PC-3 (cell line): Measurements from ENCODE around the gene MSI2. TPM values are rescaled to one million over a fixed set of nuclear protein-coding genes. Genes with fewer than 3 reads are reported as not detected.

Experiments
- ATAC-seq: fragments of 200-7000 bp; cut with Tn5 transposase; 2 replicates; pipeline ENCODE4 v1.9.1; 2020; ENCODE audit warnings: mild to moderate bottlenecking, moderate library complexity
- BruUV-seq: library from RNA; stranded (reverse); fragments of 400-500 nt; replicated peaks from 2 replicates; lab custom pipeline; 2021; lab: Mats Ljungman, UMichigan
- CTCF ChIA-PET: fragments of 300-600 bp; sonication (Branson Sonifier 250); formaldehyde crosslinking; loops from one replicate; lab custom pipeline; 2022; ENCODE audit warnings: antibody characterized with exemption; lab: Charles Lee
- POLR2A ChIA-PET: fragments of 300-600 bp; sonication (Branson Sonifier 250); formaldehyde crosslinking; loops from one replicate; lab custom pipeline; 2022; ENCODE audit warnings: antibody characterized with exemption; ENCODE audit not compliant: unreplicated experiment; lab: Charles Lee
- DNase-seq: peaks from one replicate; pipeline ENCODE4 v3.0.0-alpha.2; 2015
- H2AFZ ChIP-seq: fragments of 300-600 bp; sonication (generic); 2 replicates; pipeline ENCODE4 v1.6.0; 2016; ENCODE audit warnings: antibody characterized with exemption, low read length
- H3F3A ChIP-seq: fragments of 300-600 bp; sonication (generic); one replicate; pipeline ENCODE4 v1.6.0; 2017; ENCODE audit warnings: antibody characterized with exemption, low read length, control low read depth, mild to moderate bottlenecking; ENCODE audit not compliant: unreplicated experiment
- H3K27ac ChIP-seq: fragments of 300-600 bp; sonication (generic); 2 replicates; pipeline ENCODE4 v1.5.1; 2016; ENCODE audit warnings: mild to moderate bottlenecking, low read length
- H3K27me3 ChIP-seq: fragments of 300-600 bp; sonication (generic); 2 replicates; pipeline ENCODE4 v1.6.1; 2016; ENCODE audit warnings: low read length, mixed read lengths
- H3K36me3 ChIP-seq: fragments of 300-600 bp; sonication (generic); 2 replicates; pipeline ENCODE4 v1.6.1; 2016; ENCODE audit warnings: low read depth, mixed run types, low read length, mixed read lengths
- H3K4me1 ChIP-seq: fragments of 300-600 bp; sonication (generic); 2 replicates; pipeline ENCODE4 v1.5.1; 2016; ENCODE audit warnings: low read length; ENCODE audit not compliant: insufficient read depth
- H3K4me2 ChIP-seq: fragments of 300-600 bp; sonication (generic); 2 replicates; pipeline ENCODE4 v1.6.0; 2016; ENCODE audit warnings: low read length
- H3K4me3 ChIP-seq: fragments of 300-600 bp; sonication (generic); 2 replicates; pipeline ENCODE4 v1.5.1; 2016; ENCODE audit warnings: mild to moderate bottlenecking, low read length, mixed read lengths
- H3K79me2 ChIP-seq: fragments of 300-600 bp; sonication (generic); 2 replicates; pipeline ENCODE4 v1.6.1; 2017; ENCODE audit warnings: low read length, mixed read lengths
- H3K9ac ChIP-seq: fragments of 300-600 bp; sonication (generic); 2 replicates; pipeline ENCODE4 v1.6.0; 2016; ENCODE audit warnings: mild to moderate bottlenecking, low read length
- H3K9me2 ChIP-seq: fragments of 300-600 bp; sonication (generic); replicated peaks from 2 replicates; pipeline ENCODE4 v1.6.1; 2016; ENCODE audit warnings: mixed run types, low read length, mixed read lengths
- H3K9me3 ChIP-seq: fragments of 300-600 bp; sonication (generic); 2 replicates; pipeline ENCODE4 v1.6.1; 2016; ENCODE audit warnings: low read length, mixed read lengths
- H4K20me1 ChIP-seq: fragments of 300-600 bp; sonication (generic); 2 replicates; pipeline ENCODE4 v1.6.1; 2016; ENCODE audit warnings: low read length, mixed read lengths
- CTCF ChIP-seq: fragments of 300-600 bp; sonication (generic); conservative IDR thresholded peaks from 2 replicates; pipeline ENCODE4 v1.5.1; 2017; ENCODE audit warnings: antibody characterized with exemption, low read depth, mild to moderate bottlenecking, low read length
- EZH2 ChIP-seq: fragments of 300-600 bp; sonication (generic); IDR thresholded peaks from one replicate; pipeline ENCODE4 v1.6.1; 2017; ENCODE audit warnings: antibody characterized with exemption, mild to moderate bottlenecking, low read length; ENCODE audit not compliant: unreplicated experiment
- EZH2phosphoT487 ChIP-seq: fragments of 300-600 bp; sonication (generic); IDR thresholded peaks from 2 replicates; pipeline ENCODE4 v1.6.1; 2018; ENCODE audit warnings: mild to moderate bottlenecking, antibody characterized with exemption, low read length, borderline replicate concordance
- intact Hi-C: fragments of 100-400 bp; cut with micrococcal nuclease; formaldehyde crosslinking; loops from 2 replicates; pipeline ENCODE4 v1.9.0; 2023
- total RNA-seq: library from RNA; depleted of rRNA; stranded (reverse); fragments of >200 nt; gene quantifications from 2 replicates; pipeline ENCODE4 v1.2.3, GENCODE V29; 2014; rRNA removed

MSI2 gene
- total RNA-seq, 1 experiment from 2014 or later = 54.7 TPM

GRCh38 chr17:57733085-57733484 lies 476.8 kb downstream of the MSI2 start:
- intact Hi-C loops = no loop called here
- Histone ChIP-seq H3K27ac (no peak overlapping the region), H3K4me1 (no peaks in the 10 kb centered on the region), H3K9me3 (no peaks in the 10 kb centered on the region), H4K20me1 (no peaks in the 10 kb centered on the region), H3K36me3 (no peaks in the 10 kb centered on the region), H3K9ac (no peak overlapping the region), H3F3A (no peaks in the 10 kb centered on the region), H2AFZ (no peak overlapping the region), H3K4me3 (no peak overlapping the region), H3K4me2 (no peak overlapping the region), H3K27me3 (peaks cover 39% of the 10 kb centered on the region; the same call in 1 of the 2 replicates), H3K79me2 (no peaks in the 10 kb centered on the region), H3K9me2 (no peaks in the 10 kb centered on the region)
- BruUV-seq = no TSS peak
- ChIA-PET CTCF (no interaction called here), POLR2A (no interaction called here)
- TF ChIP-seq EZH2phosphoT487 (no peak), CTCF (no peak), EZH2 (no peak)
- no peak for ATAC-seq
- no peak for DNase-seq

Other genes with a start within 250 kb of the MSI2 start
- 73.1 and 108 TPM in 2 replicates for gene AKAP1, start 171.3 kb upstream of the MSI2 start, total RNA-seq